HepG2 (cell line): ENCODE measurements around the gene MLXIPL. TPM values are rescaled to one million over a fixed set of nuclear protein-coding genes. Genes with fewer than 3 reads are reported as not detected.

Experiments
- CHD4 ChIP-seq: fragments of 200-600 bp; sonication (generic); IDR thresholded peaks from 2 replicates; pipeline ENCODE4 v1.7.0; 2017; ENCODE audit warnings: mild to moderate bottlenecking, low read length, borderline replicate concordance
- ZNF552 ChIP-seq: sonication (generic); formaldehyde crosslinking; IDR thresholded peaks from 2 replicates; pipeline ENCODE4 v1.9.0; 2022; ENCODE audit warnings: missing genetic modification reagents, mild to moderate bottlenecking, borderline replicate concordance
- polyA plus RNA-seq, 8 experiments: library from polyadenylated mRNA; depleted of rRNA in 3 of 8; stranded (reverse) in 7 of 8; unstranded in 1 of 8; fragments of >200 nt; fragmentation: Illumina TruSeq in 4 of 8; extraction: Trizol in 4 of 8; gene quantifications; 2 replicates each; pipeline versions ENCODE4 v1.2.1 to v1.2.3, GENCODE V29; 2011 to 2016; ENCODE audit warnings: low read depth in 4 of 8, missing spikeins in 1 of 8, mixed read lengths in 1 of 8; ENCODE audit not compliant: insufficient read depth in 1 of 8
- total RNA-seq, 5 experiments: library from RNA; depleted of rRNA; stranded (reverse); fragments of >200 nt; fragmentation: Illumina TruSeq; extraction: Trizol; gene quantifications; 2 replicates each; pipeline ENCODE4 v1.2.3, GENCODE V29; 2016; ENCODE audit warnings: low read depth in 1 of 5
- TF ChIP-seq, protein P1 (sequence below): sonication (generic); formaldehyde crosslinking; IDR thresholded peaks from 2 replicates; pipeline ENCODE4 v1.4.0; 2020; ENCODE audit warnings: missing genetic modification reagents
- TF ChIP-seq, protein P2 (sequence below): sonication (generic); formaldehyde crosslinking; conservative IDR thresholded peaks from 2 replicates; pipeline ENCODE4 v1.8.0; 2022; ENCODE audit warnings: low read depth, missing genetic modification reagents
- TF ChIP-seq, protein P3 (sequence below): sonication (generic); formaldehyde crosslinking; IDR thresholded peaks from 2 replicates; pipeline ENCODE4 v1.8.1; 2022; ENCODE audit warnings: mild to moderate bottlenecking, missing genetic modification reagents
- TF ChIP-seq, protein P4 (sequence below), 2 experiments: sonication (generic) in 1 of 2; formaldehyde crosslinking in 1 of 2; IDR thresholded peaks; 2 replicates each; pipeline versions ENCODE4 v1.5.1 to v1.6.1; 2011 to 2020; ENCODE audit warnings: borderline replicate concordance in 1 of 2, low read depth in 1 of 2, low read length in 1 of 2, mild to moderate bottlenecking in 1 of 2, missing genetic modification reagents in 1 of 2, moderate library complexity in 1 of 2
- TF ChIP-seq, protein P5 (sequence below), 2 experiments: sonication (generic) in 1 of 2; formaldehyde crosslinking in 1 of 2; IDR thresholded peaks; 2 replicates each; pipeline versions ENCODE4 v1.6.1 to v1.9.0; 2014 to 2022; ENCODE audit warnings: antibody characterized with exemption in 1 of 2, borderline replicate concordance in 1 of 2, inconsistent platforms in 1 of 2, low read depth in 1 of 2, missing genetic modification reagents in 1 of 2

MLXIPL gene
- total and polyA plus RNA-seq, 2 of the 13 experiments (the other 11 are each of a cell fraction or from before 2014, with no cell fraction given), result 51.6 to 60.1 TPM

DNA sequence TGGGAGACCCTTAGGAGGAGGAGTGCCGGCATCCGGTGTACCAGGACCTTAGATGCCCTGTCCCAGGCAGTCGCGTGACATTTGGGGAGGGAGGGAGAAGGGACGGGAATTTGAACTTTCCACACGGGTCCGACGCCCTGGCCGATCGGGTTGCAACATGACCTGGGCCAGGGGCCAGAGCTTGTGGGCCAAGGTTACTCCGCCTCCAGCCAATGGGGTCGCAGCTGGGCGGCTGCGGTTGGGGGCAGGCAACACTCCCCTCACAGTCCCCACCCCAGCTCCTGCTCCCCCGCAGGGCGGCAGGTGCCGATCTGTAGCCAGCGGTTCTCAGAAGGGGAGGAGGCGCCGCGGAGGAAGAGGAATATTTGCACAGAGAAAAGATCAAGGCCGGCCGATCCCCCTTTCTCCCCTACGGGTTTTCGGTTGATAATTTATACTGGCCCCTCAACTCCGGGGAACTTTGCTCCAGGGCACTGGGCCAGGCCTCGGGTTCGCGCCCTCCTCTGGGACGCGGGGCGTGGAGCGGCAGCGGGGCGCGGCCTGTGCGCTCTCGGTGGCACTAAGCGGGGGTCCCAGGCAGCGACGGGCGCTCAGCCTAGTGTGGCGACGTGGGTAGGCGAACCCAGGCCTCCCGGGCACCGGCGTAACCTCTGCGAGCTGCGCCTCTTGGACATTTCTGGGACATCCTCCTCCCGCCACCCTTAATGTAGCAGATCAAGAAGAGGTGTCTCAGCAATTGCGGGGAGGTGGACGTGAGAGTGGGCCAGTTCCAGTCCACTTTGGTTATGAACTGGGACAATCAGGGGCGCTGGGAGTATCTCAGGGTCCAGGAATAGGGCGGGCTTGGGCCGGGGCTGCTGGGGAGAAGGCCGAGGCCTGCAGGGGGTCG, 1.2 kb downstream of the MLXIPL start (continued):
- TF ChIP-seq, protein P1, sequence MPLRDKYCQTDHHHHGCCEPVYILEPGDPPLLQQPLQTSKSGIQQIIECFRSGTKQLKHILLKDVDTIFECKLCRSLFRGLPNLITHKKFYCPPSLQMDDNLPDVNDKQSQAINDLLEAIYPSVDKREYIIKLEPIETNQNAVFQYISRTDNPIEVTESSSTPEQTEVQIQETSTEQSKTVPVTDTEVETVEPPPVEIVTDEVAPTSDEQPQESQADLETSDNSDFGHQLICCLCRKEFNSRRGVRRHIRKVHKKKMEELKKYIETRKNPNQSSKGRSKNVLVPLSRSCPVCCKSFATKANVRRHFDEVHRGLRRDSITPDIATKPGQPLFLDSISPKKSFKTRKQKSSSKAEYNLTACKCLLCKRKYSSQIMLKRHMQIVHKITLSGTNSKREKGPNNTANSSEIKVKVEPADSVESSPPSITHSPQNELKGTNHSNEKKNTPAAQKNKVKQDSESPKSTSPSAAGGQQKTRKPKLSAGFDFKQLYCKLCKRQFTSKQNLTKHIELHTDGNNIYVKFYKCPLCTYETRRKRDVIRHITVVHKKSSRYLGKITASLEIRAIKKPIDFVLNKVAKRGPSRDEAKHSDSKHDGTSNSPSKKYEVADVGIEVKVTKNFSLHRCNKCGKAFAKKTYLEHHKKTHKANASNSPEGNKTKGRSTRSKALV (CRISPR knock-in tag), result peak; percentile 73
- TF ChIP-seq, protein P2, sequence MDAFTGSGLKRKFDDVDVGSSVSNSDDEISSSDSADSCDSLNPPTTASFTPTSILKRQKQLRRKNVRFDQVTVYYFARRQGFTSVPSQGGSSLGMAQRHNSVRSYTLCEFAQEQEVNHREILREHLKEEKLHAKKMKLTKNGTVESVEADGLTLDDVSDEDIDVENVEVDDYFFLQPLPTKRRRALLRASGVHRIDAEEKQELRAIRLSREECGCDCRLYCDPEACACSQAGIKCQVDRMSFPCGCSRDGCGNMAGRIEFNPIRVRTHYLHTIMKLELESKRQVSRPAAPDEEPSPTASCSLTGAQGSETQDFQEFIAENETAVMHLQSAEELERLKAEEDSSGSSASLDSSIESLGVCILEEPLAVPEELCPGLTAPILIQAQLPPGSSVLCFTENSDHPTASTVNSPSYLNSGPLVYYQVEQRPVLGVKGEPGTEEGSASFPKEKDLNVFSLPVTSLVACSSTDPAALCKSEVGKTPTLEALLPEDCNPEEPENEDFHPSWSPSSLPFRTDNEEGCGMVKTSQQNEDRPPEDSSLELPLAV (CRISPR knock-in tag), result no peak
- TF ChIP-seq, protein P3, sequence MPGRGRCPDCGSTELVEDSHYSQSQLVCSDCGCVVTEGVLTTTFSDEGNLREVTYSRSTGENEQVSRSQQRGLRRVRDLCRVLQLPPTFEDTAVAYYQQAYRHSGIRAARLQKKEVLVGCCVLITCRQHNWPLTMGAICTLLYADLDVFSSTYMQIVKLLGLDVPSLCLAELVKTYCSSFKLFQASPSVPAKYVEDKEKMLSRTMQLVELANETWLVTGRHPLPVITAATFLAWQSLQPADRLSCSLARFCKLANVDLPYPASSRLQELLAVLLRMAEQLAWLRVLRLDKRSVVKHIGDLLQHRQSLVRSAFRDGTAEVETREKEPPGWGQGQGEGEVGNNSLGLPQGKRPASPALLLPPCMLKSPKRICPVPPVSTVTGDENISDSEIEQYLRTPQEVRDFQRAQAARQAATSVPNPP, result peak; percentile 89
- TF ChIP-seq CHD4, result no peak
- TF ChIP-seq ZNF552 (CRISPR knock-in tag), result peak; percentile 70; the same call in 1 of the 2 replicates
- TF ChIP-seq, protein P4, sequence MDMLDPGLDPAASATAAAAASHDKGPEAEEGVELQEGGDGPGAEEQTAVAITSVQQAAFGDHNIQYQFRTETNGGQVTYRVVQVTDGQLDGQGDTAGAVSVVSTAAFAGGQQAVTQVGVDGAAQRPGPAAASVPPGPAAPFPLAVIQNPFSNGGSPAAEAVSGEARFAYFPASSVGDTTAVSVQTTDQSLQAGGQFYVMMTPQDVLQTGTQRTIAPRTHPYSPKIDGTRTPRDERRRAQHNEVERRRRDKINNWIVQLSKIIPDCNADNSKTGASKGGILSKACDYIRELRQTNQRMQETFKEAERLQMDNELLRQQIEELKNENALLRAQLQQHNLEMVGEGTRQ (IDR thresholded peaks at IDR 0.05; ENCODE audit: low read depth, low read length), result no peak
- TF ChIP-seq, protein P4 (CRISPR knock-in tag; IDR thresholded peaks at IDR 0.05; ENCODE audit: borderline replicate concordance), result peak; percentile 65
- TF ChIP-seq, protein P5, sequence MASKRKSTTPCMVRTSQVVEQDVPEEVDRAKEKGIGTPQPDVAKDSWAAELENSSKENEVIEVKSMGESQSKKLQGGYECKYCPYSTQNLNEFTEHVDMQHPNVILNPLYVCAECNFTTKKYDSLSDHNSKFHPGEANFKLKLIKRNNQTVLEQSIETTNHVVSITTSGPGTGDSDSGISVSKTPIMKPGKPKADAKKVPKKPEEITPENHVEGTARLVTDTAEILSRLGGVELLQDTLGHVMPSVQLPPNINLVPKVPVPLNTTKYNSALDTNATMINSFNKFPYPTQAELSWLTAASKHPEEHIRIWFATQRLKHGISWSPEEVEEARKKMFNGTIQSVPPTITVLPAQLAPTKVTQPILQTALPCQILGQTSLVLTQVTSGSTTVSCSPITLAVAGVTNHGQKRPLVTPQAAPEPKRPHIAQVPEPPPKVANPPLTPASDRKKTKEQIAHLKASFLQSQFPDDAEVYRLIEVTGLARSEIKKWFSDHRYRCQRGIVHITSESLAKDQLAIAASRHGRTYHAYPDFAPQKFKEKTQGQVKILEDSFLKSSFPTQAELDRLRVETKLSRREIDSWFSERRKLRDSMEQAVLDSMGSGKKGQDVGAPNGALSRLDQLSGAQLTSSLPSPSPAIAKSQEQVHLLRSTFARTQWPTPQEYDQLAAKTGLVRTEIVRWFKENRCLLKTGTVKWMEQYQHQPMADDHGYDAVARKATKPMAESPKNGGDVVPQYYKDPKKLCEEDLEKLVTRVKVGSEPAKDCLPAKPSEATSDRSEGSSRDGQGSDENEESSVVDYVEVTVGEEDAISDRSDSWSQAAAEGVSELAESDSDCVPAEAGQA (IDR thresholded peaks at IDR 0.05; ENCODE audit: low read depth), result no peak
- TF ChIP-seq, protein P5 (CRISPR knock-in tag; IDR thresholded peaks at IDR 0.05; ENCODE audit: borderline replicate concordance), result no peak
